ENCODE measurements around the gene C1QTNF8.

DNA sequence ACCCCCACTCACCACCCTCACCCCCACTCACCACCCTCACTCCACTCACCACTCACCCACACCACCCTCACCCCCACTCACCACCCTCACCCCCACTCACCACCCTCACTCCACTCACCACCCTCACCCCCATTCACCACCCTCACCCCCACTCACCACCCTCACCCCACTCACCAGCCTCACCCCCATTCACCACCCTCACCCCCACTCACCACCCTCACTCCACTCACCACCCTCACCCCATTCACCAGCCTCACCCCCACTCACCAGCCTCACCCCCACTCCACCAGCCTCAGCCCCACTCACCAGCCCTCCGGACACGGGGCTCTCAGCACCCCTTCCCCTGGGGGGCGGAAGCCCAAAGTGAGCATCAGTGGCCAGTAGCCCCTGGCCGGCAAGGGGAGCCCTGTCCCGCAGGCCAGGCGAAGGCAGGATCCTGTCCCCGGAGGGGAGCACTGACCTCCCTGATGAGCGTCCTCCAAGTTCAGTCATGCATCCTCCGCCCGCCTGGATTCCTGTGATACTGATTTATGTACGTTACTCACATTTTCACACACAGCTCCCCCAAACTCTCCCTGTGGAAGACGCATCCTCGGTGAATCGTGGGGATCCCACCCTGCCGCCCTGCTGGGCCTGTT is 18.0 kb upstream of the C1QTNF8 start:
- TF ChIP-seq, protein P1, sequence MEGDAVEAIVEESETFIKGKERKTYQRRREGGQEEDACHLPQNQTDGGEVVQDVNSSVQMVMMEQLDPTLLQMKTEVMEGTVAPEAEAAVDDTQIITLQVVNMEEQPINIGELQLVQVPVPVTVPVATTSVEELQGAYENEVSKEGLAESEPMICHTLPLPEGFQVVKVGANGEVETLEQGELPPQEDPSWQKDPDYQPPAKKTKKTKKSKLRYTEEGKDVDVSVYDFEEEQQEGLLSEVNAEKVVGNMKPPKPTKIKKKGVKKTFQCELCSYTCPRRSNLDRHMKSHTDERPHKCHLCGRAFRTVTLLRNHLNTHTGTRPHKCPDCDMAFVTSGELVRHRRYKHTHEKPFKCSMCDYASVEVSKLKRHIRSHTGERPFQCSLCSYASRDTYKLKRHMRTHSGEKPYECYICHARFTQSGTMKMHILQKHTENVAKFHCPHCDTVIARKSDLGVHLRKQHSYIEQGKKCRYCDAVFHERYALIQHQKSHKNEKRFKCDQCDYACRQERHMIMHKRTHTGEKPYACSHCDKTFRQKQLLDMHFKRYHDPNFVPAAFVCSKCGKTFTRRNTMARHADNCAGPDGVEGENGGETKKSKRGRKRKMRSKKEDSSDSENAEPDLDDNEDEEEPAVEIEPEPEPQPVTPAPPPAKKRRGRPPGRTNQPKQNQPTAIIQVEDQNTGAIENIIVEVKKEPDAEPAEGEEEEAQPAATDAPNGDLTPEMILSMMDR (IDR thresholded peaks at IDR 0.05; ENCODE audit: insufficient read depth, low read depth, low read length) = no peak
- no peak for TF ChIP-seq EZH2 (IDR thresholded peaks at IDR 0.05; ENCODE audit: insufficient read depth, low read length)

All from astrocyte (in vitro differentiated cells and primary cell).